Stimulated activated CD4-positive, alpha-beta T cell treated with anti-CD3 and anti-CD28 coated beads, TNF-alpha, amount 100 ng/mL, for 24 hours (primary cell): Measurements from ENCODE around the gene TXLNB.

Experiments used
- DNase-seq, 3 experiments: peaks; one replicate each; pipeline ENCODE4 v3.0.0-alpha.2; 2020; ENCODE audit warnings: low read depth in 3 of 3

Gene TXLNB

GRCh38 chr6:139271056-139271455 lies 20.7 kb downstream of the TXLNB start:
- no peak for DNase-seq

- no peak for DNase-seq
Observed at GRCh38 chr6:139270249-139270648, 21.5 kb downstream of the TXLNB start.

DNA sequence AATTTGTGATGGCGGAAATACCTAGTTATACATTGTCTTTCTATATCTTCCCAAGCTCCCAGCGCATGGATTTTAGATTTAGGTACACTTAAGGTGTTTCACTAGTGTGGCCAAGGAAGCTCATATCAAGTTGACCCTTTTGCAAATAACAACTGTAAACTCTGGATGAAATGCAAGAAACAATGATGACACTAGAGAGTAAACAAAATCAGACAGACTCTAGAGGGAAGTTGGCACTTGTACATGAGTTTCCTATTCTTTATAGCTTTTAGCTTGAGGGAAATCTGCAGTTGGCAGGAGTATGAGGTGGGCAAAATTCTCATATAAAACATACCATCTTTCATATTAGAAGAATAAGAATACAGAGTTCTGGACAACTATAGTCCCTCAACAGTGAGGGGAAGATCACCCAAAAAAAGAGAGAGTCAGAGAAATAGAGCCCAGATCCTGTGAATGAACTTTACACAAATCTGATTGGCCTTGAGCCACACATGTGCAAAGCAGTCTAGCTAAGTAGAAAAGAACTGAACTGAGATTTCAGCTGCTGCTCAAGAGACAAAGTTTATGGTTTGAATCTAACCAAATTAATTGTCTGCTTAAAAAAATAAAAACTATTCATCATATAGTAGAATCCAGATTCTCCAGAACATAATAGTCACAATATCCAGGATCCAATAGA lies 26.1 kb downstream of the TXLNB start:
- DNase-seq = no peak

GRCh38 chr6:139262519-139263300 lies 29.1 kb downstream of the TXLNB start:
- DNase-seq = peak in 1 of 3 experiments; percentile 25

GRCh38 chr6:139257821-139258398 lies 33.9 kb downstream of the TXLNB start:
- DNase-seq = no peak

GRCh38 chr6:139257291-139257690 lies 34.5 kb downstream of the TXLNB start:
- DNase-seq = no peak

DNA sequence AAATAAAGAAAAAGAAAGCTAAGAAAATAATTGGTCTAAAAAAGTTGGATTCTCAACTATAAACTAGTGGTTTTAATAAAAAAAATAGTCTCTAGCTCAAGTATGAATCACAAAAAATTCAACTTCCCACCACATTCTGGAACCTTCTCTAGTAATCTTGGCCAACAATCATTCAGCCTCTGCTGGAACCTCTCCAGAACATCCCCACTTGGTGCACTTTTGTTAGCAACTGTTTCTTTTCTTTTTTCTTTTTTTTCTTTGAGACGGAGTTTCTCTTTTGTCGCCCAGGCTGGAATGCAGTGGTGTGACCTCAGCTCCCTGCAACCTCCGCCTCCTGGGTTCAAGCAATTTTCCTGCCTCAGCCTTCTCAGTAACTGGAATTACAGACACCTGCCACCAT lies 35.7 kb downstream of the TXLNB start:
- no peak for DNase-seq

GRCh38 chr6:139254196-139254595 lies 37.6 kb downstream of the TXLNB start:
- no peak for DNase-seq

- no peak for DNase-seq
Observed at GRCh38 chr6:139253656-139254055, 38.1 kb downstream of the TXLNB start.

DNA sequence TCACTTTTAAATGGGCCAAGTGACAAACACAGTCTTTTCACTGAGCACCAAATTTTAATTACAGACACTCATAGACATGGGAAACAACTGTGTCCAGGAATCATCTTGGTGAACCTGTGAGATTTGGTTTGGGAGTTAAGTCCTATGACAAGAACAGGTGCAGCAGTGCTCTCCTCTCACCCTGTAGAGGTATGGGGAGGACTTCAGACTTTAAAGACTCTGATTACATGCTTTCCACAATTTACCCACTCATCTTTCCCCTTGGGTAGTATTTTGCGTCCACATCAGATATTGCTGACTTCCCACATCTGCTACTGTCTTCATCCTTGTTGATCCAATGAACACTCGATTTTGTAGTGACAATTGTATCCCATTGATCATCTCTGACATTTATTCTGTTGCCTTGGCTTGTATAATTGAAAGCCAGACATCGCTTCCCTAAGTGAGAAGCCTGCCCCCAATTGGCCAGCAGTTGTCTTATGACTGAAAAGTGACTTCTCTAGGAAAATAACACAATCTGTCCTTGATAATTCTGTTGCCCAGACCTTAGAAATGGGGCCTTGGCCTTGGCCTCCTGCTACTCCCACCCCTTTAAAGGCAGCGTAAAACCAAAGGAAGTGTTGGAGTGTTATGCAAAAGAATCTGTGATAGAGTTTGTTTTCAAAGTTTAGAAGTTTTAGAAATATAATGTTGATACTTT lies 40.0 kb downstream of the TXLNB start:
- no peak for DNase-seq

GRCh38 chr6:139251045-139251690 lies 40.6 kb downstream of the TXLNB start:
- no peak for DNase-seq

DNA sequence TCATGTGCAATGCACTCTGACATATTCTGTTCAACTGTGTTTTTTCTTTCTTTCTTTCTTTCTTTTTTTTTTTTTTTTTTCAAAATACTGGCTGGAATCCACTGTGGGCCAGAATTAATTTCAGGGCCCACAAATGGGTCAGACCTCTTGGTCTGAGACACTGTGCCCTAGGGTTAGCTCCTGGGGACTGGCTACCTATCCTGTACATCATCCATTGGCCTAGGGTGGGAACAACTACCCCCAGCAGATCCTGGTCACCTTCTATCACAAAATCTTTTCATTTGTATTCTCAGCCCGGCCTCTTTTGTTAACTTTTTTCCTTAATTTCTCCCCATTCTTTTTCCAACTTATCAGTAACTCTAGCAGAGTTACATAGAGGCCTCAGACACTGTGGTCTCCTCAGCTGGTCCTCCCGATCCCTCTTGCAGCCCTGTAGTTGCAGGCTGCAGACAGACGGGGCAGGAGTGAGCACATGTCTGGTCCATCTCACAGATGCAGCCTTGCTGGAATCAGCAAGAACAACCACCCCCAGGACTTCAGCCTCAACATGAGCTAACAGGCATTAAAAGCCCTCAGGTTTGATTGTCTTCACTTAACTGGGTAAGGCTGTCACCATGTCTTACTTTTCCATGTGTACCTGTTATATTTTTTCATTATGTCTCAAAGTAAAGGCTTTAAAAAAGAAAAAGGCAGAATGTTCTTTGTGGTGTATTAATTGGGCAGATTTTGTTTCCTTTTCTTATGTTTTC lies 41.3 kb downstream of the TXLNB start:
- DNase-seq = peak in 1 of 3 experiments; percentile 51

- DNase-seq = peak in 2 of 3 experiments; percentile 28 to 42
Observed at GRCh38 chr6:139249395-139249794, 42.4 kb downstream of the TXLNB start.

GRCh38 chr6:139248911-139249310 lies 42.9 kb downstream of the TXLNB start:
- DNase-seq = no peak

DNA sequence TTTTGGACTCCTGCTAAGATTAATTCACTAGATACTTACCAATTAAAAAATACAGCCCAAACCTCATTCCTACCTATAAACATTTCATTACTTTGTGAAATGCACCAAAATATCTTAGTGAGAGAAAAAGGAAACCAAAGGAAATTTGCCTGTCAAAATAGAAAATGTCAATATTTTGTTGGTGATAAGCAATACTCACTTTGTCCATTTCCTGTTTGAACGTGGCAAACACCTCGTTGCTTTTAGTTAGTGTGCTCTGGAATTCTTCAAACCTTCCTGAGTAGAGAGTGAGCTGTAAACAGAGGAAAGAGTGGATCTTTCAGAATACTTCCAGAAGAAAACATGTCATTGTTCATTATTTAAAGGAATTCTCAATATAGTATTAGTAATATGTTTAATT lies 44.2 kb downstream of the TXLNB start:
- DNase-seq = no peak

- no peak for DNase-seq
Observed at GRCh38 chr6:139243536-139243935, 48.3 kb downstream of the TXLNB start.

DNA sequence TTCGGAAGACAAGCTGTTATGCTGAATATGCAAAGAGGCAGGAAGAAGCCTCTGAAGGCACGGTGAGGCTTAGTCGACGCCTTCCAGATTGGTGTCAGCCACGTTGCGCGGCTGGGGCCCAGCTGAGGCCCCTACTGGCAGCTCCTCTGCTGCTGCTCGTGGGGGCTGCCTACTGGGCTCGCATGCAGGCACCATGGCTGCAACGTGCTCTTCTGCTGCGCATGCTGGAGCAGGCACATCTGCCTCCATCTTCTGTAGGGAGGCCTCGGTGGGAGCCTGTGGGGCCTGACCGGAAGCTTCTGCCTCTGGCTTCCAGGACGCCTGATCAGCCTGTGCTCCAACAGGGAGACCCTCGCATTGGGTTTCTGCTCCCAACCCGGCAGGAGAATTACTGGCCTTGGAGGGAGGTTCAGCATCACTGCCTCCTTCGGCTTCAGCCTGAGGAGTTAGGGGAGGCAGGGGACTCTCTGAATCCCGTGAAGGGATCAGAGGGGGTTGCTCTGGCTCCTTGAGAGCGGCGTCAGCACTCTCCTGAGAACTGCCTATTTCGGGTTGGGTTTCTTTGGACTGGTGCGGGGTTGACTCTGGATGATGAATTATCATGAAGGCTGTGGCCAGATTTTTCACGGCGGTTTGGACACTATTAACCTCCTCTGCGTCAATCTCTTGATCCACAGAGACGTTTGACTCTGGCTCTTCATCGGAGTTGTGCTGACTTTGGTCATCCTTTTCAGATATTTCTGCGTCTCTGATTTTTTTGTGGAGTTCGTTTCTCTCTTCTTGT lies 49.1 kb downstream of the TXLNB start:
- DNase-seq = no peak

DNA sequence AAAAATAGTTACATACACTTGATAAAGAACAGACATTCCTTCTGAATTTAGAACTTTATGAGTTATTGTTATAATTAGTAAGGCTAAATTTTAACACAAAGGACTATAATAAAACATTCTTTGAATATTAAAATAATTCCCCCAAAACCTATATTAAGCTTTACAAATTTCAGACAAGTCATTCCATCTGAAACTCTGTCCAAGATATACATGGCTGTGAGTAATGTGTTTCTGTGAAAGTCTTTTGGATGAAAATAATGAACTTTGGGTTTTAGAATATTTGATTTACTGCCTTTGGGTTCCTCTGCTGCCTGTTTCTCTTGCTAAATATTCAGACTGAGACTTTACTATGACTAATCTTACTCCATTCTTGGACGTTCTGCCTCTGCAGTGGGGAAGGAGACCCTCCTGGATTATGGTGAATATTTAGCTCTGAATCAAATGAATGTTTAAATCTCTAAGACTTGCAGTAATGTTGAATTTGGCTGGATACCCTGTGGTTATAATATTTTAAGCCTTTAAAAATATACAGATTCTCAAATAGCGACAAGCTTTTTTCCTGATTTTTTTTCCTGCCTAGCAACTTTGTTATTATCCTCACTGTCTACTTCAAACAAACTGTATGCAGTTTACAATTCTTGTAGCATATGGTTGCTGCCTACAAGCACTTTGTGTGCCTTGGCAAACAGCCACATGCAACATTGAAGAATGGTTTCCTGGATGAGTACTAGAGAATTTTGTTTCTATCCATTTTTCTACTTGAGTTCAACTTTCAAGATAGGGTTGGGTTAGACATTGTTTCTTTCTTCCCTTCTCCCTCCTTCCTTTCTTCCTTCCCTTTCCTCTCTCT lies 51.4 kb downstream of the TXLNB start:
- DNase-seq = no peak

DNA sequence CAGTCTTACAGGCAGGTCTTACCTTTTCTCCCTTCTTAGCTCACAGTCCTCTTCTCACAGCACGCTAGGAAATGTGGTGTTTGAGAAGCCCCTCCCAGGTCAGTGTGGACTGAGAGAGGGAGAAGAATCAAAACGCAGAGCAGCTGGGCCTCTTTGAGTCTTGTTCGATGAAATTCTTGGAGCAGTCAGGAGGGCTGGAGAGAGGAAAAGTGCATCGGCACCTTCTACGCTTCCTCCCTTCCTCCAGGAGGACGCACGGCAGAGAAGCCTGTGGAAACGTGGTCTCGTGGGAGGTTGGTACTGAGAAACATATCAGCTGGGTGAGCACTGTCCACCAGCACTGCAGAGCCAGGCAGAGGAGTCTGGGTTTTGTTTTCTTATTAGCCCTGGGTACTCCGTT lies 52.7 kb downstream of the TXLNB start:
- DNase-seq = no peak
